Suprapubic skin (tissue), 3 donors: ENCODE results near the gene SEMA3A.

Source experiments
- EP300 ChIP-seq: sonication (generic); formaldehyde crosslinking; IDR thresholded peaks from one replicate; pipeline ENCODE4 v1.6.1; 2017; ENCODE audit warnings: antibody characterized with exemption
- POLR2A ChIP-seq, 2 donors: fragments of 450-650 bp; IDR thresholded peaks; one replicate each; pipeline ENCODE4 v1.6.1; 2017; ENCODE audit warnings: antibody characterized with exemption in 2 of 2, mild to moderate bottlenecking in 2 of 2, moderate library complexity in 2 of 2
- TF ChIP-seq, protein P1 (sequence below), 2 donors: fragments of 200-600 bp in 1 of 2; fragments of 450-650 bp in 1 of 2; sonication (generic) in 1 of 2; IDR thresholded peaks; one replicate each; pipeline ENCODE4 v1.5.1; 2016 to 2019; ENCODE audit warnings: antibody characterized with exemption in 2 of 2, mild to moderate bottlenecking in 1 of 2, moderate library complexity in 1 of 2

DNA sequence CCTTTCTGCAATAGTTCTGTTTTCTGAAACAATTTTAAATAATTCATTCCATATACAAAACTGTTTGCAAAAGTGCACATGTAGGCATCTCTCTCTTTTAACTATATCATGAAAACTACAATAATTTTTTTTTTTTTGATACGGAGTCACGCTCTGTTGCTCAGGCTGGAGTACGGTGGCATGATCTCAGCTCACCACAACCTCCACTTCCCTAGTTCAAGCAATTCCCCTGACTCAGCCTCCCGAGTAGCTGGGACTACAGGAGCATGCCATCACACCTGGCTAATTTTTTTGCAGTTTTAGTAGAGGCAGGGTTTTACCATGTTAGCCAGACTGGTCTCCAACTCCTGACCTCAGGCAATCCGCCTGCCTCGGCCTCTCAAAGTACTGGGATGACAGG lies 44.0 kb upstream of the SEMA3A start:
- TF ChIP-seq, protein P1, sequence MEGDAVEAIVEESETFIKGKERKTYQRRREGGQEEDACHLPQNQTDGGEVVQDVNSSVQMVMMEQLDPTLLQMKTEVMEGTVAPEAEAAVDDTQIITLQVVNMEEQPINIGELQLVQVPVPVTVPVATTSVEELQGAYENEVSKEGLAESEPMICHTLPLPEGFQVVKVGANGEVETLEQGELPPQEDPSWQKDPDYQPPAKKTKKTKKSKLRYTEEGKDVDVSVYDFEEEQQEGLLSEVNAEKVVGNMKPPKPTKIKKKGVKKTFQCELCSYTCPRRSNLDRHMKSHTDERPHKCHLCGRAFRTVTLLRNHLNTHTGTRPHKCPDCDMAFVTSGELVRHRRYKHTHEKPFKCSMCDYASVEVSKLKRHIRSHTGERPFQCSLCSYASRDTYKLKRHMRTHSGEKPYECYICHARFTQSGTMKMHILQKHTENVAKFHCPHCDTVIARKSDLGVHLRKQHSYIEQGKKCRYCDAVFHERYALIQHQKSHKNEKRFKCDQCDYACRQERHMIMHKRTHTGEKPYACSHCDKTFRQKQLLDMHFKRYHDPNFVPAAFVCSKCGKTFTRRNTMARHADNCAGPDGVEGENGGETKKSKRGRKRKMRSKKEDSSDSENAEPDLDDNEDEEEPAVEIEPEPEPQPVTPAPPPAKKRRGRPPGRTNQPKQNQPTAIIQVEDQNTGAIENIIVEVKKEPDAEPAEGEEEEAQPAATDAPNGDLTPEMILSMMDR (IDR thresholded peaks at IDR 0.05) = no peak
- no peak for TF ChIP-seq POLR2A (IDR thresholded peaks at IDR 0.05)
- no peak for TF ChIP-seq EP300
